Urinary bladder (tissue), 4 donors: ENCODE results near the gene ANKRD29. TPM values are rescaled to one million over a fixed set of nuclear protein-coding genes. Genes with fewer than 3 reads are reported as not detected.

Experiments used
- DNase-seq: peaks from one replicate; pipeline ENCODE4 v3.0.0-alpha.2; 2015; ENCODE audit errors: extremely low spot score
- H3K27ac ChIP-seq: one replicate; pipeline ENCODE4 v1.5.1; 2013; ENCODE audit warnings: low read depth, mild to moderate bottlenecking, moderate library complexity
- H3K36me3 ChIP-seq: one replicate; pipeline ENCODE4 v1.6.1; 2013; ENCODE audit warnings: mild to moderate bottlenecking, moderate library complexity; ENCODE audit not compliant: insufficient read depth
- H3K4me1 ChIP-seq: one replicate; pipeline ENCODE4 v1.6.1; 2013; ENCODE audit warnings: mild to moderate bottlenecking, moderate library complexity; ENCODE audit not compliant: insufficient read depth
- H3K4me3 ChIP-seq: one replicate; pipeline ENCODE4 v1.5.1; 2013; ENCODE audit warnings: low read depth, low read length
- WGBS: extraction: QIAGEN DNeasy Blood & Tissue Kit; methylation state at CpG from one replicate; pipeline ENCODE4 v1.1.7; 2013; 5-methylcytosine and 5-hydroxymethylcytosine counted together
- polyA plus RNA-seq: library from polyadenylated mRNA; stranded (reverse); fragments of 200-250 nt; gene quantifications from one replicate; pipeline ENCODE4 v1.2.3, GENCODE V29; 2013
- total RNA-seq: library from RNA; depleted of rRNA; stranded (reverse); fragments of >200 nt; gene quantifications from one replicate; pipeline ENCODE4 v1.2.3, GENCODE V29; 2014
- donor health status: healthy with polysubstance abuse.
- donor health status: healthy.

ANKRD29 gene
- total and polyA plus RNA-seq, 2 donors, result 11.7 to 13.6 TPM

DNA sequence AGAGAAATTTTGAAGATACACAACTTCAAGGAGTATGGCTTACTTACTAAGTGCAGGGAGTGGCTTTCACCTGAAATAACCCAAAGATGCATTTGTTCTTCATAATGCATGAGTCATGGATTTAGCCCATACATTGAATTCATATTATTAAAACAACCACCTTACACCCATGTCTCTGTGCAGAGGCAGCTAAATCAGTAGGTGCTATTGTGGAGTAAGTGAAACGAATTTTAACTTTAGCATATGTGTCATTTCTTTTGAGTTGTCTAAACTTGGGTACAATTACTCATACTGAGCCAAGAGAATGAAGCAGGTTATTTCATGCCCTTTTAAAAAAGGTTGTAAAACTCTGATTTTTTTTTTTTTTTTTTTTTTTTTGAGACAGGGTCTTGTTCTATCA, 11.0 kb upstream of the ANKRD29 start:
- 71% methylated on average over 1 of the region's 1 CpG for WGBS
- no peak for DNase-seq
- H3K36me3 ChIP-seq, result no peaks in the 10 kb centered on the region
- H3K4me3 ChIP-seq, result no peak overlapping the region
- H3K27ac ChIP-seq, result no peak overlapping the region
- no peaks in the 10 kb centered on the region for H3K4me1 ChIP-seq

GRCh38 chr18:23671564-23671963, 8.9 kb upstream of the ANKRD29 start:
- no peak for DNase-seq
- no peak overlapping the region for H3K4me3 ChIP-seq
- 64% methylated on average over 1 of the region's 1 CpG for WGBS
- H3K36me3 ChIP-seq, result no peaks in the 10 kb centered on the region
- no peaks in the 10 kb centered on the region for H3K4me1 ChIP-seq
- no peak overlapping the region for H3K27ac ChIP-seq

GRCh38 chr18:23669804-23670405, 7.2 kb upstream of the ANKRD29 start:
- 84% methylated on average over 4 of the region's 4 CpGs for WGBS
- Histone ChIP-seq H3K4me1 (no peaks in the 10 kb centered on the region), H3K36me3 (no peaks in the 10 kb centered on the region), H3K4me3 (no peak overlapping the region), H3K27ac (no peak overlapping the region)
- no peak for DNase-seq

GRCh38 chr18:23669202-23669766, 6.6 kb upstream of the ANKRD29 start:
- no peaks in the 10 kb centered on the region for H3K36me3 ChIP-seq
- no peak overlapping the region for H3K4me3 ChIP-seq
- no peak overlapping the region for H3K27ac ChIP-seq
- no peaks in the 10 kb centered on the region for H3K4me1 ChIP-seq
- no peak for DNase-seq
- WGBS, result 84% methylated on average over 8 of the region's 8 CpGs

- no peaks in the 10 kb centered on the region for H3K36me3 ChIP-seq
- no peak overlapping the region for H3K27ac ChIP-seq
- H3K4me3 ChIP-seq, result no peak overlapping the region
- no peak for DNase-seq
- WGBS, result 39% methylated on average over 4 of the region's 4 CpGs
- H3K4me1 ChIP-seq, result no peaks in the 10 kb centered on the region
Observed at GRCh38 chr18:23668731-23669130, 6.0 kb upstream of the ANKRD29 start.

- no peak overlapping the region for H3K4me3 ChIP-seq
- DNase-seq, result no peak
- no peaks in the 10 kb centered on the region for H3K36me3 ChIP-seq
- 90% methylated on average over 1 of the region's 1 CpG for WGBS
- no peak overlapping the region for H3K27ac ChIP-seq
- peaks cover 2% of the 10 kb centered on the region for H3K4me1 ChIP-seq
Observed at GRCh38 chr18:23667114-23667513, 4.4 kb upstream of the ANKRD29 start.

DNA sequence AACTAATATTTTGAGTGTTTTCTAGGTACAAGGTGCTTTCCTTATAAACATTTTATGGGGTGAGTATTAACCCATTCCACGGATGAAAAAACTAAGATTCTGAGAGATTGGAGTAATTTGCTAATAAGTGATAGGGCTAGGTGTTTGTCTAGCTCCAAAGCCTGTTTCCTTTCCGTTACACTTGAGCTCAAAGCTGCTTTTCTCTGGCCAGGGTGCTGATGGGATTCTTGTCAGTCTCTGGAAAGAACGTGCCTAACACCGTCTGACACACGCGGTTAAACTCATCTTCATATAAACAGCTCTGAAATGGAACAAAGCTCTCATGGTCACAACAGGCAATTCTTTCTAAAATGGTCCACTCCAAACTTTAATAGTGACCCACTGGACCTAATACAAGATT, 2.0 kb upstream of the ANKRD29 start:
- Histone ChIP-seq H3K4me3 (no peak overlapping the region), H3K27ac (no peak overlapping the region), H3K4me1 (peaks cover 2% of the 10 kb centered on the region), H3K36me3 (no peaks in the 10 kb centered on the region)
- WGBS, result 38% methylated on average over 6 of the region's 6 CpGs
- no peak for DNase-seq

GRCh38 chr18:23661735-23662308, 889 bp downstream of the ANKRD29 start:
- no peaks in the 10 kb centered on the region for H3K36me3 ChIP-seq
- no peak overlapping the region for H3K27ac ChIP-seq
- peak overlapping the region; percentile 68 for H3K4me3 ChIP-seq
- 49% methylated on average over 9 of the region's 9 CpGs for WGBS
- peaks cover 2% of the 10 kb centered on the region for H3K4me1 ChIP-seq
- DNase-seq, result no peak

- DNase-seq, result no peak
- H3K36me3 ChIP-seq, result no peaks in the 10 kb centered on the region
- WGBS, result 94% methylated on average over 5 of the region's 5 CpGs
- H3K27ac ChIP-seq, result no peak overlapping the region
- H3K4me1 ChIP-seq, result peaks cover 2% of the 10 kb centered on the region
- H3K4me3 ChIP-seq, result no peak overlapping the region
Observed at GRCh38 chr18:23658285-23658684, 4.4 kb downstream of the ANKRD29 start.

- H3K36me3 ChIP-seq, result no peaks in the 10 kb centered on the region
- no peak overlapping the region for H3K27ac ChIP-seq
- H3K4me1 ChIP-seq, result no peaks in the 10 kb centered on the region
- WGBS, result 75% methylated on average over 6 of the region's 6 CpGs
- no peak for DNase-seq
- H3K4me3 ChIP-seq, result no peak overlapping the region
Observed at GRCh38 chr18:23652232-23652631, 10.5 kb downstream of the ANKRD29 start.

DNA sequence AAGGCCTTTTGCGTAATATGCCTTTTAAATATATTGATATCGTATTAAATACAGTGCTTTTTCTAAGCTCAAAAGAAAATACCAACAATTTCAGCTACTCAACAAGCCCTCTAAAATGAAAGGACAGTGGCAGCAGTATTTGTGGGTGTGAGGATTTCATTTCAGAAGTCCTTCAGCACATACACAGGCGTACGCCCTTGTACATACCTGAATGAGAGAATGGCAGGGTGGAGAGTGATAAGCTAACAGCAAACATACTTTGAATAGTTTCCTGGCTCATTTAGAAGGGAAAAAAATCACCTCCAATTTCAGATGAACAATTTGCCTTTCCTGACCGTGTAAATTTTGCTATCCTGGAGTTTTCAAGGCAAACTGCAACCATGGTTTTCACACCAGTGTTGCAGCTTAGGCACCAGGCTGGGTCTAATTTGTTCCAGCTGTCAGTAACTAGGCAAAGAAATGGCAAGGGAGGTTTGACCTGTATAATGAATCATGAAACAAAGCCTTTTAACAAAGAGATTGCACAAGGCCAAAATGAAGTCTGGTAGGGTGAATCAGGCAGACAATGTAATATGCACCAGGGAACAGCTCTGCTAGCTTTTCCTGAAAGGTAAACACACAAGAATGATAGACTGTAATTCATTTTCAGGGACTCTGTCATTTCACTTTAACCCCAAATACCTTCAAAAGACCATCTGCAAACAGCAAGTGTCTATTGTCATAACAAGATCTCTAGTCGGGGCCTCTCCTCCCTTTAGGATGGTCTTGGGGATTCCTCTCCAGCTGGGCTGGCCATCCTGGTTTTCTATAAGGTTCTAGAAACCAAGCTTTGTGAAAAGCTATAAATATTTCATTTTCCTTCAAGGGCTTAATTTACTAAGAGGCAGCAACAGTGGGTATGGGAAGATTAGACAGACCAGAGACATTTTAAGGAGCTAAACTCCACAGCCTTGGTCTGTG, 11.5 kb downstream of the ANKRD29 start:
- no peak overlapping the region for H3K27ac ChIP-seq
- WGBS, result 73% methylated on average over 6 of the region's 6 CpGs
- no peaks in the 10 kb centered on the region for H3K36me3 ChIP-seq
- no peak overlapping the region for H3K4me3 ChIP-seq
- DNase-seq, result no peak
- no peaks in the 10 kb centered on the region for H3K4me1 ChIP-seq

DNA sequence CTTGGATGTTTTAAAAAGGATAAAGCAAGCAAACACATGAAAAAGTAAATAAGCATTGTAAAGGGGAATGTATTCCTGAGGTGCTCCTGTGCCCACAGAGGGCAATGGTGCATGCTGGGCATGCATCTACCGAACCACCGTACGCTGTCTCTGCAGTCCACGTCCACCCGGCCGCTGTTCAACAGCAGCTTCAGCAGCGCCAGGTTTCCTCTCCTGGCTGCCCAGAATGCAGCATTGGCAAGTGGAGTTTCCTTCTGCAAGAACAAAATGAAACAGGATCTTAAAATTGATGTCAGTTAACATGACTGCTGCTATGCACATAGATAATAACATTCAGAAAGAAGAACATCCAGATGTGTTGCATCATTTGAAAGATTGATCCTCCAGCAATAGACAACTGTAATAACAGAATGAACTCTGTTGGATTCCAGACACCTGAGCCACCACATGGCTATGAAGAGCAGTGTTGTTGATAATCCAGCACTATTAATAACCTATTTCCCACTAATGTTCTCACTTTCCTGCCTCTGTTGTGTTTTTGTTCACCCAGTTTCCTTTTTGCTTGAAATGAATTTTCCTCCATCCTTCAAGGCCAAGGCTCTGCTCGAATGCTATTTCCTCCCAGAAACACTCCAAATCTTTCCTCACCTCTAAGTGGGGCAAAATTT, 13.6 kb downstream of the ANKRD29 start:
- no peak overlapping the region for H3K27ac ChIP-seq
- no peaks in the 10 kb centered on the region for H3K4me1 ChIP-seq
- DNase-seq, result no peak

DNA sequence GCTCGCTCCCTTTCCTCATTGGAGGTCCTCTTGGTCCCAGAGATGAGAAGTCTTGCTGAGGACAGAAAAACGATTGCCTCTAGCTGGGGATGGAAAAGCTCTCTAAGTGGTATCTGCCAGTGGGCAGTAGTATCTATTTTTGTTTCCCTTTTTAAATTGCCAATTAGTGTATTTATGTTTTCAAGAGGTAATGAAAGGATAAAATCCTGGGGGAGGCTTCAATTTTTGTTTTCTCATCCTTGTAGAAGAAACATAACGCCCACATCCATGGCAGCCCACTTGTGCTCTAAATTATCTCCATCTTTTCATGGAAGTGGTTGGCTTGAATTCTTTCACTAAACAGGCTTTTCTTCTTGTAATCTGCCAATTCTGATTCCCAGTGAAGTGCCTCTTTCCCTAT, 14.3 kb downstream of the ANKRD29 start:
- WGBS, result 83% methylated on average over 3 of the region's 3 CpGs
- Histone ChIP-seq H3K27ac (no peak overlapping the region), H3K36me3 (no peaks in the 10 kb centered on the region), H3K4me1 (no peaks in the 10 kb centered on the region), H3K4me3 (no peak overlapping the region)
- DNase-seq, result no peak

More for the DNA sequence above, 13.6 kb downstream of the ANKRD29 start:
- 74% methylated on average over 8 of the region's 8 CpGs for WGBS
- Histone ChIP-seq H3K4me3 (no peak overlapping the region), H3K36me3 (no peaks in the 10 kb centered on the region)
